ENCODE measurements around the gene ADGB. TPM values are rescaled to one million over a fixed set of nuclear protein-coding genes. Genes with fewer than 3 reads are reported as not detected.

The ADGB gene
- total RNA-seq, 1 experiment from 2014 or later = not detected

DNA sequence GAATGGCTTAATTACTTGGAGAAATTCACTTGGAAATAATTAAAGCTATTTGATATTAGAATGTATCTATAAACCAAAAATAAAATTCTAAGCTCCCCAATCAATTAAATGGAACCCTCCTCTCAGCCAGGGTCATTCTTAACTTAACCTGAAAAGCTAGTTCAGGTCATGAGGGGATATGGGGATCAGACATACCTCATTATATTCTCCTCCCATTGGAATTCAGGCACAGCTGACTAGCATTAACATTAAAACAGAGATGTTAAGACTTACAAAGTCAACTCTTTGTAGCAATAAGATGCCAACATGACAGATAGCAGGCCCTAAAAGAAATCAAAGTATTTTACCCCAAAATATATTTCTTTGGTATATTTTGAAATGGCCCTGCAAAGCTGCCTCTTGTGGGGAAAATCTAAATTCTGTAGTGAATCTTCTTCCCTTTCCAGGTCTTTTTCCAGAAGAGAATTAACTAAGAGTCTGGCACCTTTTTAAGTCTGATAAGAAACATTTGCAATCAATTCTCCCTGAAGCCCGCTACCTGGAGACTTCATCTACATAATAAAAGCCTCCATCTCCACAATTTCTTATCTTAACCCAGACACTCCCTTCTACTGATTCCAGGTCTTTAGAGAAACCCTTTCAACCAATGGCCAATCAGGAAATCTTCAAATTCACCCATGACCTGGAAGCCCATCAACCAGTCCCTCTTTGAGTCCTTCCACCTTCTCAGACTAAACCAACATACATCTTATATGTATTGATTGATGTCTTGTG is 231.2 kb downstream of the ADGB start:
- no peak for ATAC-seq
- ChIA-PET RAD21 (ENCODE audit: low non-redundant PET in 1 of 2, low total read pairs in 2 of 2, uncharacterized antibody in 2 of 2, unreplicated experiment in 2 of 2) (no interaction called here), POLR2A (no interaction called here), CTCF (no interaction called here)
- H2AFZ ChIP-seq (ENCODE audit: low read depth, low read length, poor library complexity, severe bottlenecking) = no peak overlapping the region
- no peaks in the 10 kb centered on the region for H3K79me2 ChIP-seq (ENCODE audit: insufficient read depth, low read length)
- no peak for TF ChIP-seq ELF1 (IDR thresholded peaks at IDR 0.05; ENCODE audit: borderline replicate concordance, low read depth)
- TF ChIP-seq ZFX (IDR thresholded peaks at IDR 0.05) = no peak
- no peak for TF ChIP-seq MAX (IDR thresholded peaks at IDR 0.05)
- TF ChIP-seq ATF3 (IDR thresholded peaks at IDR 0.05) = no peak
- no peak for TF ChIP-seq EZH2phosphoT487 (IDR thresholded peaks at IDR 0.05; ENCODE audit: borderline replicate concordance)
- intact Hi-C loops (cut with micrococcal nuclease) = no loop called here
- H4K20me1 ChIP-seq (ENCODE audit: insufficient read depth) = no peaks in the 10 kb centered on the region
- no peak for DNase-seq (ENCODE audit: low read depth, low spot score)
- no peak overlapping the region for H3K27ac ChIP-seq (ENCODE audit: low read depth, low read length)
- no TSS peak for BruUV-seq (replicated peaks)
- H3K9ac ChIP-seq (ENCODE audit: low read length) = no peak overlapping the region
- no peaks in the 10 kb centered on the region for H3K27me3 ChIP-seq (ENCODE audit: insufficient read depth, low read length)
- H3K4me2 ChIP-seq (ENCODE audit: low read length) = no peak overlapping the region
- no peak overlapping the region for H3K4me3 ChIP-seq (replicated peaks in 1 of 2; ENCODE audit: low read depth in 1 of 2, low read length in 2 of 2)
- H3K9me2 ChIP-seq (ENCODE audit: insufficient read depth) = no peaks in the 10 kb centered on the region
- H3K4me1 ChIP-seq (ENCODE audit: control insufficient read depth in 1 of 2, insufficient read depth in 2 of 2, low read length in 2 of 2) = no peaks in the 10 kb centered on the region
- no peaks in the 10 kb centered on the region for H3K9me3 ChIP-seq (ENCODE audit: control insufficient read depth in 1 of 2, insufficient read depth in 1 of 2, low read depth in 1 of 2, low read length in 2 of 2)
- no peaks in the 10 kb centered on the region for H3K36me3 ChIP-seq (ENCODE audit: control insufficient read depth in 1 of 2, insufficient read depth in 2 of 2, low read length in 2 of 2)

GRCh38 chr6:146833157-146833556 is 234.4 kb downstream of the ADGB start:
- no peak overlapping the region for H3K27ac ChIP-seq (ENCODE audit: low read depth, low read length)
- ChIA-PET RAD21 (ENCODE audit: low non-redundant PET in 1 of 2, low total read pairs in 2 of 2, uncharacterized antibody in 2 of 2, unreplicated experiment in 2 of 2) (no interaction called here), POLR2A (no interaction called here), CTCF (no interaction called here)
- H3K4me1 ChIP-seq (ENCODE audit: control insufficient read depth in 1 of 2, insufficient read depth in 2 of 2, low read length in 2 of 2) = no peaks in the 10 kb centered on the region
- H4K20me1 ChIP-seq (ENCODE audit: insufficient read depth) = no peaks in the 10 kb centered on the region
- H3K27me3 ChIP-seq (ENCODE audit: insufficient read depth, low read length) = no peaks in the 10 kb centered on the region
- H3K4me3 ChIP-seq (replicated peaks in 1 of 2; ENCODE audit: low read depth in 1 of 2, low read length in 2 of 2) = no peak overlapping the region
- no peak for DNase-seq (ENCODE audit: low read depth, low spot score)
- H3K9me3 ChIP-seq (ENCODE audit: control insufficient read depth in 1 of 2, insufficient read depth in 1 of 2, low read depth in 1 of 2, low read length in 2 of 2) = no peaks in the 10 kb centered on the region
- H3K4me2 ChIP-seq (ENCODE audit: low read length) = no peak overlapping the region
- H3K9ac ChIP-seq (ENCODE audit: low read length) = no peak overlapping the region
- no TSS peak for BruUV-seq (replicated peaks)
- H3K79me2 ChIP-seq (ENCODE audit: insufficient read depth, low read length) = no peaks in the 10 kb centered on the region
- no peaks in the 10 kb centered on the region for H3K9me2 ChIP-seq (ENCODE audit: insufficient read depth)
- no peak for TF ChIP-seq JUND (IDR thresholded peaks at IDR 0.05)
- H2AFZ ChIP-seq (ENCODE audit: low read depth, low read length, poor library complexity, severe bottlenecking) = no peak overlapping the region
- intact Hi-C loops (cut with micrococcal nuclease) = no loop called here
- H3K36me3 ChIP-seq (ENCODE audit: control insufficient read depth in 1 of 2, insufficient read depth in 2 of 2, low read length in 2 of 2) = no peaks in the 10 kb centered on the region
- no peak for ATAC-seq

Data from HCT116 (cell line).